Thyroid gland (tissue), 4 donors: ENCODE results near the gene SRBD1. TPM values are rescaled to one million over a fixed set of nuclear protein-coding genes. Genes with fewer than 3 reads are reported as not detected.

ENCODE experiments used
- DNase-seq, 2 donors: peaks; one replicate each; pipeline ENCODE4 v3.0.0-alpha.2; 2019
- H3K27ac ChIP-seq, 3 donors: fragments of 200-600 bp; sonication (generic); 1 replicate in 2 of 3; 2 replicates in 1 of 3; pipeline ENCODE4 v1.5.1; 2016 to 2019; ENCODE audit warnings: mild to moderate bottlenecking in 1 of 3, moderate library complexity in 1 of 3
- H3K27me3 ChIP-seq: fragments of 200-600 bp; sonication (generic); one replicate; pipeline ENCODE4 v1.5.1; 2019
- H3K36me3 ChIP-seq, 2 donors: fragments of 200-600 bp; sonication (generic); one replicate each; pipeline ENCODE4 v1.5.1; 2016 to 2019
- H3K4me1 ChIP-seq, 2 donors: fragments of 200-600 bp; sonication (generic); one replicate each; pipeline ENCODE4 v1.5.1; 2017 to 2019
- H3K4me3 ChIP-seq, 3 donors: fragments of 200-600 bp; sonication (generic); replicated peaks in 1 of 3; 1 replicate in 2 of 3; 2 replicates in 1 of 3; pipeline ENCODE4 v1.5.1; 2016; ENCODE audit warnings: mild to moderate bottlenecking in 1 of 3
- H3K9me3 ChIP-seq: fragments of 200-600 bp; sonication (generic); one replicate; pipeline ENCODE4 v1.5.1; 2017
- CTCF ChIP-seq, 6 experiments: fragments of 200-600 bp in 3 of 6; fragments of 450-650 bp in 3 of 6; sonication (generic) in 3 of 6; IDR thresholded peaks; one replicate each; pipeline ENCODE4 v1.5.1; 2016 to 2019; ENCODE audit warnings: antibody characterized with exemption in 6 of 6, mild to moderate bottlenecking in 2 of 6, inconsistent platforms in 1 of 6, moderate library complexity in 1 of 6
- POLR2A ChIP-seq, 2 donors: fragments of 450-650 bp; IDR thresholded peaks; one replicate each; pipeline ENCODE4 v1.6.1; 2017; ENCODE audit warnings: antibody characterized with exemption in 2 of 2, mild to moderate bottlenecking in 2 of 2, moderate library complexity in 1 of 2
- WGBS, 2 donors: methylation state at CpG; one replicate each; pipeline ENCODE4 v1.1.5; 2017; 5-methylcytosine and 5-hydroxymethylcytosine counted together
- intact Hi-C: fragments of 100-400 bp; cut with DNase I; formaldehyde crosslinking; loops from one replicate; pipeline ENCODE4 v1.15.1; 2023
- total RNA-seq, 4 donors: library from RNA; depleted of rRNA; stranded (reverse); fragments of >200 nt; gene quantifications; one replicate each; pipeline ENCODE4 v1.2.3, GENCODE V29; 2016

The SRBD1 gene
- total RNA-seq, 4 donors from 2014 or later, result 23.1 to 33.3 (median 27.2) TPM

- TF ChIP-seq POLR2A (IDR thresholded peaks at IDR 0.05), result no peak
- TF ChIP-seq CTCF (IDR thresholded peaks at IDR 0.05), result no peak
- Histone ChIP-seq H3K27ac (no peak overlapping the region), H3K36me3 (peaks cover 0 to 4% of the 10 kb centered on the region in 2 donors), H3K9me3 (no peaks in the 10 kb centered on the region), H3K27me3 (no peaks in the 10 kb centered on the region), H3K4me1 (no peaks in the 10 kb centered on the region), H3K4me3 (no peak overlapping the region)
- intact Hi-C loops, result no loop called here
- WGBS, 2 donors, result 88 to 94% methylated on average over 2 of the region's 2 CpGs
- DNase-seq, result no peak
Observed at GRCh38 chr2:45422921-45423320, 188.1 kb downstream of the SRBD1 start.

GRCh38 chr2:45418532-45418931 is 192.5 kb downstream of the SRBD1 start:
- 87 to 89% methylated on average over 3 of the region's 3 CpGs for WGBS, 2 donors
- Histone ChIP-seq H3K36me3 (peaks cover 0 to 9% of the 10 kb centered on the region in 2 donors), H3K4me3 (no peak overlapping the region), H3K4me1 (no peaks in the 10 kb centered on the region), H3K9me3 (no peaks in the 10 kb centered on the region), H3K27me3 (no peaks in the 10 kb centered on the region), H3K27ac (no peak overlapping the region)
- intact Hi-C loops, result no loop called here
- DNase-seq, result no peak
- no peak for TF ChIP-seq POLR2A (IDR thresholded peaks at IDR 0.05)
- TF ChIP-seq CTCF (IDR thresholded peaks at IDR 0.05), result no peak

- intact Hi-C loops, result no loop called here
- H3K36me3 ChIP-seq, result peaks cover 0 to 9% of the 10 kb centered on the region in 2 donors
- DNase-seq, result no peak
- 92 to 98% methylated on average over 3 to 4 of the region's 5 CpGs for WGBS, 2 donors
- TF ChIP-seq POLR2A (IDR thresholded peaks at IDR 0.05) (no peak), CTCF (IDR thresholded peaks at IDR 0.05) (no peak)
- no peaks in the 10 kb centered on the region for H3K27me3 ChIP-seq
- H3K9me3 ChIP-seq, result no peaks in the 10 kb centered on the region
- no peak overlapping the region for H3K27ac ChIP-seq
- no peaks in the 10 kb centered on the region for H3K4me1 ChIP-seq
- no peak overlapping the region for H3K4me3 ChIP-seq
Observed at GRCh38 chr2:45415534-45416123, 195.4 kb downstream of the SRBD1 start.

GRCh38 chr2:45412754-45413379 is 198.2 kb downstream of the SRBD1 start:
- Histone ChIP-seq H3K4me3 (no peak overlapping the region), H3K27me3 (no peaks in the 10 kb centered on the region), H3K27ac (no peak overlapping the region), H3K4me1 (no peaks in the 10 kb centered on the region), H3K9me3 (no peaks in the 10 kb centered on the region), H3K36me3 (peaks cover 0 to 4% of the 10 kb centered on the region in 2 donors)
- no peak for DNase-seq
- TF ChIP-seq CTCF (IDR thresholded peaks at IDR 0.05) (no peak), POLR2A (IDR thresholded peaks at IDR 0.05) (no peak)
- intact Hi-C loops, result no loop called here
- WGBS, 2 donors, result 56 to 66% methylated on average over 2 of the region's 2 CpGs

GRCh38 chr2:45409677-45410076 is 201.4 kb downstream of the SRBD1 start:
- WGBS, 2 donors, result 95 to 97% methylated on average over 1 of the region's 1 CpG
- Histone ChIP-seq H3K4me1 (no peaks in the 10 kb centered on the region), H3K27ac (no peak overlapping the region), H3K27me3 (no peaks in the 10 kb centered on the region), H3K9me3 (no peaks in the 10 kb centered on the region), H3K36me3 (no peaks in the 10 kb centered on the region), H3K4me3 (no peak overlapping the region)
- no peak for DNase-seq
- no peak for TF ChIP-seq POLR2A (IDR thresholded peaks at IDR 0.05)
- no peak for TF ChIP-seq CTCF (IDR thresholded peaks at IDR 0.05)
- intact Hi-C loops, result no loop called here
